Astrocyte of the cerebellum (primary cell): ENCODE data around the gene RNF220.

Source experiments
- DNase-seq: peaks from one replicate; pipeline ENCODE4 v3.0.0-alpha.2; 2011; ENCODE audit warnings: low read depth
- H3K4me3 ChIP-seq: 2 replicates; pipeline ENCODE4 v1.5.1; 2011; ENCODE audit warnings: mild to moderate bottlenecking, low read depth, low read length, moderate library complexity
- CTCF ChIP-seq: IDR thresholded peaks from 2 replicates; pipeline ENCODE4 v1.5.1; 2012; ENCODE audit warnings: low read length, low read depth, moderate library complexity, mild to moderate bottlenecking; ENCODE audit errors: missing control alignments
- in situ Hi-C: cut with HindIII; loops from 2 replicates; pipeline ENCODE4 v1.10.0; 2017; ENCODE audit warnings: low sequenced_read_pairs

RNF220 gene

DNA sequence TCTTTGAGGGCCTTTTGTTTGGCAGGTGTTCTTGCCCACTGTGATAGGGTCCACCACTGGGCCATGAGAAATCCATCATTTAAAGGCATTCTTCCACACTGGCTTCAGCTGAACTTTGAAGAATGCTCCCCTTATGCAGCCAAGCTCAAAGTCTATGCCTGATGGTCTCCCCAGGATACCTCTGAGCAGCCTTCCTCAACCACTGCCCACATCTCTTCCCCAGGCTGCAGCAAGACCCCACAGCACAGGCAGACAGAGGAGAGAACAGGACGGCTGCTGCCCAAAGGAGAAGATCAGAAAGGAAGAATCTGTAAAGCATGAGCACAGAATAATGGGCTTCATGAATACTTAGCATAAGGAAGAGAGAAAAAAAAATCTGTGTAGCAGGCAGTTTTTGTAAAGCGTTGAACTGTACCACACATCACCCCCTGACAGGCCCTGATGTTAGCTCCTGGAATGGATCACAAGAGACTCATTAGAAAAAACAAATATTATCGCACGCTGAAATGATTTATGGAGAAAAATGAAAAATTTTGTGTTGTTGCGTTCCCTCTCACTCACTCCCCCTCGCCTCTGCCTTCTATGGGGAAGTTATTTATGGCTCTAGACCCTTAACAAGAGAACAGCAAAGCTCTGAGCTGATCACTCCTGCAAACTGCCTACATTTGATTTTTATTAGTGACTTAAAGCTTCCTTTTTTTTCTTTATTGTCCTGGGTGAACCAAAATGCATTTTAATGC is 135.1 kb downstream of the RNF220 start:
- no peak for DNase-seq
- no peak for TF ChIP-seq CTCF
- no peak overlapping the region for H3K4me3 ChIP-seq
- in situ Hi-C loops = no loop called here

- in situ Hi-C loops = no loop called here
- TF ChIP-seq CTCF = no peak
- H3K4me3 ChIP-seq = no peak overlapping the region
- no peak for DNase-seq
These were observed 137.5 kb downstream of the RNF220 start for GRCh38 chr1:44542420-44543063.

GRCh38 chr1:44543064-44543744 is 138.1 kb downstream of the RNF220 start:
- H3K4me3 ChIP-seq = no peak overlapping the region
- in situ Hi-C loops = no loop called here
- no peak for TF ChIP-seq CTCF
- no peak for DNase-seq

- no peak for TF ChIP-seq CTCF
- H3K4me3 ChIP-seq = no peak overlapping the region
- DNase-seq = no peak
- in situ Hi-C loops = no loop called here
These were observed 138.7 kb downstream of the RNF220 start for GRCh38 chr1:44543786-44544185.

DNA sequence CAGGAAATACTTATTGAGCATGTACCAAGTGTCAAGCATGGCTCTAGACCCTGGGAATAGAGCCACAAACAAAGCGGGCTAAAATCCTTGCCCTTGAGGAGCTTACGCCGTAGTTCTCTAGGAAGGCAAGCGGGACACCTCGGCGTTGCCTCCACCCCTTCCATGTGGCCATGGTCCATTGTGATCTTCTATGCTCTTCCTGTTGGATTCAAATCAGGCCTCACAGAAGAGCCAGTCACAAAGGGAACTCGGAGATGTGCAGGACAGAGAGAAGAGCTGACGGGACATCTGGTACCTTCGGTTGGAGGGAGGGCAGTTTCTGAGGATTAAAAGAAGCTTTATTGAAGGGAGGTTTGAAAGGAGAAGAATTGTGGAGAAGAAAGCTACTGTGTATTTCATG is 139.9 kb downstream of the RNF220 start:
- H3K4me3 ChIP-seq = no peak overlapping the region
- TF ChIP-seq CTCF = no peak
- no peak for DNase-seq
- in situ Hi-C loops = no loop called here

- in situ Hi-C loops = no loop called here
- no peak for TF ChIP-seq CTCF
- H3K4me3 ChIP-seq = no peak overlapping the region
- DNase-seq = no peak
These were observed 140.9 kb downstream of the RNF220 start for GRCh38 chr1:44545961-44546360.
